ENCODE results near the gene MISP.

Gene MISP

GRCh38 chr19:808423-808775 lies 57.5 kb downstream of the MISP start:
- no peak for DNase-seq (ENCODE audit: low read depth)

- no peak for DNase-seq (ENCODE audit: low read depth)
Observed at GRCh38 chr19:810077-810855, 59.4 kb downstream of the MISP start.

GRCh38 chr19:810883-811489 lies 60.1 kb downstream of the MISP start:
- no peak for DNase-seq (ENCODE audit: low read depth)

GRCh38 chr19:811506-812048 lies 60.7 kb downstream of the MISP start:
- no peak for DNase-seq (ENCODE audit: low read depth)

- no peak for DNase-seq (ENCODE audit: low read depth)
Observed at GRCh38 chr19:812049-812746, 61.3 kb downstream of the MISP start.

- DNase-seq (ENCODE audit: low read depth) = no peak
Observed at GRCh38 chr19:812747-813218, 61.9 kb downstream of the MISP start.

- DNase-seq (ENCODE audit: low read depth) = no peak
Observed at GRCh38 chr19:813219-814151, 62.6 kb downstream of the MISP start.
